ENCODE results near the gene HOXD8. TPM values are rescaled to one million over a fixed set of nuclear protein-coding genes. Genes with fewer than 3 reads are reported as not detected.

HOXD8 gene
- total RNA-seq, 1 donor from 2014 or later, result 18.0 TPM

GRCh38 chr2:176110415-176111308, 18.8 kb upstream of the HOXD8 start:
- H3K4me3 ChIP-seq (ENCODE audit: low read depth, low read length), result peak overlapping the region; percentile 35
- no peak for TF ChIP-seq CTCF (conservative IDR thresholded peaks at IDR 0.05; ENCODE audit: low read depth, low read length)
- DNase-seq (ENCODE audit: low read depth), result no peak

GRCh38 chr2:176111309-176111663, 18.2 kb upstream of the HOXD8 start:
- DNase-seq (ENCODE audit: low read depth), result no peak
- peak; percentile 90 for TF ChIP-seq CTCF (conservative IDR thresholded peaks at IDR 0.05; ENCODE audit: low read depth, low read length)
- H3K4me3 ChIP-seq (ENCODE audit: low read depth, low read length), result peak overlapping the region; percentile 36

- peak overlapping the region; percentile 36 for H3K4me3 ChIP-seq (ENCODE audit: low read depth, low read length)
- TF ChIP-seq CTCF (conservative IDR thresholded peaks at IDR 0.05; ENCODE audit: low read depth, low read length), result no peak
- DNase-seq (ENCODE audit: low read depth), result no peak
Observed at GRCh38 chr2:176111846-176112374, 17.6 kb upstream of the HOXD8 start.

- no peak for DNase-seq (ENCODE audit: low read depth)
- H3K4me3 ChIP-seq (ENCODE audit: low read depth, low read length), result peak overlapping the region; percentile 36
- TF ChIP-seq CTCF (conservative IDR thresholded peaks at IDR 0.05; ENCODE audit: low read depth, low read length), result no peak
Observed at GRCh38 chr2:176112375-176113302, 16.9 kb upstream of the HOXD8 start.

- peak overlapping the region; percentile 49 for H3K4me3 ChIP-seq (ENCODE audit: low read depth, low read length)
- DNase-seq (ENCODE audit: low read depth), result no peak
- TF ChIP-seq CTCF (conservative IDR thresholded peaks at IDR 0.05; ENCODE audit: low read depth, low read length), result no peak
Observed at GRCh38 chr2:176114120-176114929, 15.2 kb upstream of the HOXD8 start.

GRCh38 chr2:176114930-176115625, 14.4 kb upstream of the HOXD8 start:
- H3K4me3 ChIP-seq (ENCODE audit: low read depth, low read length), result peak overlapping the region; percentile 49
- no peak for DNase-seq (ENCODE audit: low read depth)
- TF ChIP-seq CTCF (conservative IDR thresholded peaks at IDR 0.05; ENCODE audit: low read depth, low read length), result no peak

Measured in epithelial cell of proximal tubule (primary cell).